Putamen (tissue), 1 donor: ENCODE results near the gene DAAM2.

Source experiments
- DNase-seq: peaks from one replicate; pipeline ENCODE4 v3.0.0-alpha.2; 2016; ENCODE audit warnings: low spot score

The DAAM2 gene

DNA sequence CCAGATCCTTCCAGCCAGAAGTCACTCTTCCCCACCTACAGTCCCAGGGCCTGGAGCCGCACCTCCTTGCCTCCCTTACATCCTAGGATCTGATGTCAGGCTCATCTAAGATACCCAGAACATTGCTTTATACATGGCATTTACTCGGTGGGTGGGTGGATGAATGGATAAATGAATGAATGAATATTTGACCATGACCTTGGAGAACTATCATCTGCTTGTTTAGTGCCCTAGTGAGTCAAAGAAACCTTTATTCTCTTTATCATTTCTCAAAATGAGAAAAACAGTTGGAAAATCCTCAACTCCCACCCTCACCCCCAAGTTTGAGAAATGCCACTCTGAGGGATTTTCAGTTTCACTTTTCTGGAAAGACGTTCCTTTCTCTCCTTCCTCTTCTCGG lies 56.0 kb downstream of the DAAM2 start:
- no peak for DNase-seq

- no peak for DNase-seq
Observed at GRCh38 chr6:39849228-39849627, 57.1 kb downstream of the DAAM2 start.

DNA sequence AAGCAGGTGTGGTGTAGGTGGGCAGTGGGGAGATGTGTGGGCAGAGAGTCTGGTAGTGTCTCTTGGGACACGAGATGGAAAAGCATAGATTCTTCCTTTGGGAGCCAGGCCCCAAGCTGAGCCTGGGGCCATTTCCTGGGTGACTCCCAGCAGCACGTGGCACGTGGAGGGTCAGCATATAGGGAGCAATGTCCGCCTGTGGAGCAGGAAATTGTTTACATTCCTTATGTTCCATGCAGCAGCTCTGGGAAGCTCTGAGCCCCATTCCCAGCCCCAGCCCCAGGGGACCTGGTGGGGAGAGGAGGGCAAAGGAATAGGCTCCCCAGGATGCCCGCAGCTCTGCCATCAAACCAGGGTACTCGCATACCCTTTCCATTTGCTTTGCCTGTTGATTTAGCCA lies 57.6 kb downstream of the DAAM2 start:
- no peak for DNase-seq

- DNase-seq = no peak
Observed at GRCh38 chr6:39850736-39851297, 58.6 kb downstream of the DAAM2 start.

DNA sequence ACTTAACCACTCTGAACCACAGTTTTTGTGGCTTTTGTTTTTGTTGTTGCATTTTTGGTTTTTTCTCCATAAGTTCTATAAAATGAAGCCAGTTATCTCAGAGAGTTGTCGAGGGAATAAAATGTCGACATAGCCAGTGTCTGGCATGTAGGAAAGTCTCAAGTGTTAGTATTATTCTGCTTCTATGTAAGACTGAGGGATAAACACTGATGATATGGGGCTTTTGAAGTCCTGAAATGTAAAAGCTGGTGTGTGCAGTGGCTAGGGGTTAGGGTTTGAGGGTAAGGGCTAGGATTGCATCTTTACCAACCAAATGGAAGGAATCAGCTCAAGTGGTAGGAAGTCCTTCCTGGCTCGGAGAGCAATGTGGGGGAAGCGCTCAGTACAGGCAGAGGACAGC lies 59.2 kb downstream of the DAAM2 start:
- no peak for DNase-seq

DNA sequence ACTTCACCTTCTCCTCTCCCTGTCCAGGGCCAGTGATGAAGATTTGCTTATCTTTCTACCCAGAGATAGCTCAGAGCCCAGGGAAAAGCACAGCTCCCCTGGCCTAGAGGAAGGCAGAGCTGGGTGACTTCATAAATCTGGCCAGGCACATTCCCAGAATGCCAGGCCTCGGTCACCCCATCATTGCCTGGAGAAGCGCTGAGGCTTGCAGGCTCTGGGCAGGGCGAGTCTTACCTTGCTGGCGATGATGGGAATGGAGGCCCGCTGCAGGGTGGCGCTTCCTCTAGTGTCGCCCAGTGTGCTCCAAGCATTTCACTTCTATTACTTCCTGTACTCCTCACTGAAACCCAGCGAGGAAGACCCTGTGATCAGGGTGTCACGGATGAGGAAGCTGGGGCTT lies 60.1 kb downstream of the DAAM2 start:
- DNase-seq = no peak

GRCh38 chr6:39853604-39854003 lies 61.4 kb downstream of the DAAM2 start:
- DNase-seq = peak; percentile 64

- no peak for DNase-seq
Observed at GRCh38 chr6:39855356-39855995, 63.3 kb downstream of the DAAM2 start.

DNA sequence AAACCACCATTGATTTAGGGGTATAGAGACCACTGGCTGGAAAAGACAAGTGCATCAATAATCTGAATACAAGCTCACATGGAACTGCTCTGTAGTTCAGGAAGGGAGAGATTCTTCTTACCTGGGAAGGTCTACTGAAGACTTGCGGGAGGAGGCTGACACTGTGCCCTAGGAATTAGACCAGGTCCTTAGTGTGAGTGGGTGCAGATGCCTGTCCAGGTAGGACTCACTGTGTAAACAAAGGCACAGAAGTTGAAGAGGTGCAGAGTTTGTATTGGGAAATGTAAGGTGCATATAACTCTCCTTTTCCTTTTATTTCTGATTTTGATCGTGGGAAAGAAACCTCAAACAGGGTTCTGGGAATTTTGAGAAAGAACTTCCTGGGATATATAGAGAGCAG lies 66.8 kb downstream of the DAAM2 start:
- DNase-seq = no peak

DNA sequence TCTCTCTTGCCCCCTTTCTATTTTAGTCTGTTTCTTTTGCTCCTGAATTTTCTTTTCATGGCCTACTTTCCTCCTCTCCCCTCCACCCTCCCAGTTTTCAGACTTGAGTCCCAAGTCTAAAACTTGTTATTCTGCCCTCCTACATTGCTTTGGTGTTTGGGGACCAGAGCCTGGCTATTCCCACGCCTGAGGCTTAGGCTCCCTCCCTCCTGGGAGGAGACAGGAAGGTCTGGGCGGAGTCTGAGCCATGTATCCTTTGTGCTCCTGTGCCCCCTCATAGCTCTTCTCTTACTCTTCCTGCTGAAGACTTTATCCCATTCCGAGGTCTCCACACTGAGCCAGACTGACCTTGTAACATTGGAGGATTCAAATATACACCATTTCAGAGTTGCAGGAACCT lies 69.5 kb downstream of the DAAM2 start:
- DNase-seq = no peak

GRCh38 chr6:39865011-39865888 lies 73.1 kb downstream of the DAAM2 start:
- peak; percentile 46 for DNase-seq

- no peak for DNase-seq
Observed at GRCh38 chr6:39867592-39867991, 75.4 kb downstream of the DAAM2 start.

GRCh38 chr6:39870950-39871349 lies 78.8 kb downstream of the DAAM2 start:
- DNase-seq = no peak

- DNase-seq = no peak
Observed at GRCh38 chr6:39873439-39873838, 81.3 kb downstream of the DAAM2 start.

DNA sequence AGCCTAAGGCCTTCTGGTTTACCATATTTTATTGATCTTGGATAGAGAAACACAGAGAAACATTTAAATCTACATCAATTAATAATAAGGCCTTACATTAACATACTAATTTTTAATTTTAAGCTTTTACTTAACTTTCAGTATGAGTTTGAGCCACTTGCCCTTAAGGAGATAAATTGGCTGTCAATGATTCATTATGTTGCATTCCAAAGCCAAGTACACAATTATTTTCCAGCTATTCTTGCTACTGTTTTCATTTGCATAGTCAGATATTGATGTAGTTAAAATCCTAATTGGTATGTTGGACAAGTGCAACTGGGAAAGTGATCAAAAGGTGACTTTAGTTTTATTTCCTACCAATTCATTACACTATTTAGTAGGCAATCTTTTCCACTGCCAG lies 83.9 kb downstream of the DAAM2 start:
- DNase-seq = no peak

- no peak for DNase-seq
Observed at GRCh38 chr6:39876826-39877225, 84.7 kb downstream of the DAAM2 start.

DNA sequence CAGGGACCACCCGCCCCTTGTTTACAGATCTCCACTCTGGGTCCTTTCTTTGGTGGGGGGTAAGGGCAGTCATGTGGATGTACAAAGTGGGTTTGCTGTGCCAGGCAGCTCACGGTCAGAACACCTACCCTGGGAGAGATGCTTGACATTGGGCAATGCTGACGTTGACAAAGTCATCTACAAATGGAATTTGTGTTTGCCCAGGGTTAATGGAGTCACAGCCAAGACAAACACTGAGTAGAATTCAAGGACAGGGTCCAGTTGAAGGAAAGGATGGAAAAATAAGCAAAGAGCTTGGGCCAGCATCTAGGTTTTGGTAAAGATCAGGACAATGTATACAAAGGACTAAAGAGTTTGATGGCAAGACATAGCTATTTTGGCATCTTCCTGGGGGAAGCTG lies 87.4 kb downstream of the DAAM2 start:
- no peak for DNase-seq

DNA sequence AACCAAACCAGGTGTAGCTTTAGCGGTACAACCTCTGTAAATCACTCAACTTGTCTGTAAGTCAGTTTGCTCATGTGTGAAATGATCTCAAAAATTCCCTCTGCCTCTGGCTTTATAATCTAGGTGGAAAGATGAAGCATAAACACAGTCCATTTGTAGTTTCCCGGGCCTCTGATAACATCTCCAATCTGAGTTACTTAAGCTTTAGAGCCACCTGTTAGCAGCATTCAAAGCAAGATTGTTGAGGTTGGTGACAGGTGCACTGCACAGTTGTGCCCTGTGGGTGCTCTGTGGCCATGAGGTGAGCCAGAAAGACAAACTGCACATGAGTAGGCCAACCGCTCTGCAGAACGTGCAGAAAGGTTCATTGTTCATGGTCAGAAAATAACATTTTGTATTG lies 88.4 kb downstream of the DAAM2 start:
- no peak for DNase-seq

GRCh38 chr6:39881851-39882530 lies 89.8 kb downstream of the DAAM2 start:
- no peak for DNase-seq

DNA sequence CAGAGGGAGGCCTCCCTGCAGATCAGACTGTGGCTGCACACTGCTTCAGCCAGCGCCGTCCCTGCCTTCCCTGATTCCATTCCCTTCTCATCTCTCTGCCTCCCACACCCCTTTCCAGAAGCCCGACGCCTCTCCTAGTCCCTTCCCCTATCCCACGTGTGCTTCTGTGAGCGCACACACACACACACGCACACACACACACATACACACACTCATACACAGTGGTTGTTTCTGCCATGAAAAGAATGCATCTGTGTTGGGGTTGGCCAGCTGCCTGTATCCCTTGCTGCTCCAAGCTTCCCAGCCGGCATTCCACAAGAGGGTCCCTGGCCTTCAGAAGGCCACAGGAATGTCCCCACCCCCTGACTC lies 90.3 kb downstream of the DAAM2 start:
- peak; percentile 41 for DNase-seq

DNA sequence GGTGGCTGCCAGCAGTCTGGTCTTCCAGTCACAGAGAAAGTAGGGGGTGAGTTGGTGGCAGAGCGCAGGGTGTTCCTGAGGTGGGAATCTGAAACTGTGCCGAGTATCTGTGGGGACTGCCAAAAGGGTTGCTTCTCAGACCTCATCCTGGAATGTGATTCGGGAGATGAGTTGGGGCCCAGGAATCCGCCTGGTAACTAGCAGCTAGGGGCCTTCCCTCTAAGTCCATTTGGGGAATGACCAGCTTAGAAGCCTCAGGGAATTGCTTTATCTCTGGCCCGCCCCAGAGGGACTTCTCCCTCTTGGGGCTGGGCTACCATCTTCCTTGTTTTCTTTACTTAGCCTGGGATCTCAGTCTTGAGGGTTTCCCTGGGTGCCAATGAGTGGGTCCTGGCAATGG lies 92.5 kb downstream of the DAAM2 start:
- DNase-seq = no peak

DNA sequence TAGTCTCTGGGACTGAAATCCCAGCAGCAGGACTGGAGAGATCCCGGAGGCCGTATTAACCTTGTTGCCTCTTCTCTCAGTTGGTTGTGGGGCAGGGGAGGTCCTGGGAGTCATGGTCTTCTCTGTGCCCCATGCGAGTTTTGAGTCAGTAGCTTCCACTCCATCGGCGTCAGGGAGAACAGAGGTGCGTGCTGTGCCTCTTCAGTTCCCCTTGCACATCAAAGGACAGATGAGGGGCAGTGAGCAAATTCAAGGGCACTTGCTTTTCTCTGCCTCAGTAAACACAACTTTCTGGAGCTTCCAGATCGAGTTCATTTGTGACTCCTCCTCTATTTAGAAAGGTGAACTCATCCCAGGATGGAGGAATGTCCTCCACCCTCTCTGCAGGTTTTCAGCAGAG lies 93.5 kb downstream of the DAAM2 start:
- DNase-seq = no peak

GRCh38 chr6:39886871-39887270 lies 94.7 kb downstream of the DAAM2 start:
- DNase-seq = no peak
